Cardiac fibroblast (primary cell): ENCODE measurements around the gene OPRM1.

Experiments
- DNase-seq, 2 donors: peaks; one replicate each; pipeline versions ENCODE4 v3.0.0 to v3.0.0-alpha.2; 2010; ENCODE audit warnings: low read depth in 2 of 2
- H3K4me3 ChIP-seq, 2 donors: replicated peaks in 1 of 2; 1 replicate in 1 of 2; 2 replicates in 1 of 2; pipeline ENCODE4 v1.5.1; 2011; ENCODE audit warnings: low read depth in 2 of 2, low read length in 2 of 2, mild to moderate bottlenecking in 2 of 2, moderate library complexity in 1 of 2
- TF ChIP-seq, protein P1 (sequence below): IDR thresholded peaks from one replicate; pipeline ENCODE4 v1.5.1; 2011; ENCODE audit warnings: low read depth, mild to moderate bottlenecking, low read length, inconsistent platforms

The OPRM1 gene

DNA sequence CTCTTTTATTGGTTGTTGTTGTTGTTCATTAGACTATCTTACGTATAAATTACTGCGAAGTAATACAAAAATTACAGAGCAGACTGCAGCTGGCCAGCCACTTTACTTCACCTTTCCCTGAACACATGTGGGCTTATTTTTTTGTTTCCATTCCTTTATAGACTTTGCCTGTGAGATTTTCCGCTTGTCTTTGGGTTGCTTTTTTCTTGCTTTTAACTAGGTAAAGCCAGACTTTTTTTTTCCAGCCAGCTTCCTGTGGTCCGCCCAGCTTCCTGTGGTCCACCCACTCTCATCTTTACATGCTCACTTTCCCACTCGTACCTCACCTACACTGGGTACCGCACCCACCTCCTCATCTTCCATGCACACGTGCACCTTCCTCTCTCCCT lies 238.6 kb downstream of the OPRM1 start:
- H3K4me3 ChIP-seq = no peak overlapping the region
- TF ChIP-seq, protein P1, sequence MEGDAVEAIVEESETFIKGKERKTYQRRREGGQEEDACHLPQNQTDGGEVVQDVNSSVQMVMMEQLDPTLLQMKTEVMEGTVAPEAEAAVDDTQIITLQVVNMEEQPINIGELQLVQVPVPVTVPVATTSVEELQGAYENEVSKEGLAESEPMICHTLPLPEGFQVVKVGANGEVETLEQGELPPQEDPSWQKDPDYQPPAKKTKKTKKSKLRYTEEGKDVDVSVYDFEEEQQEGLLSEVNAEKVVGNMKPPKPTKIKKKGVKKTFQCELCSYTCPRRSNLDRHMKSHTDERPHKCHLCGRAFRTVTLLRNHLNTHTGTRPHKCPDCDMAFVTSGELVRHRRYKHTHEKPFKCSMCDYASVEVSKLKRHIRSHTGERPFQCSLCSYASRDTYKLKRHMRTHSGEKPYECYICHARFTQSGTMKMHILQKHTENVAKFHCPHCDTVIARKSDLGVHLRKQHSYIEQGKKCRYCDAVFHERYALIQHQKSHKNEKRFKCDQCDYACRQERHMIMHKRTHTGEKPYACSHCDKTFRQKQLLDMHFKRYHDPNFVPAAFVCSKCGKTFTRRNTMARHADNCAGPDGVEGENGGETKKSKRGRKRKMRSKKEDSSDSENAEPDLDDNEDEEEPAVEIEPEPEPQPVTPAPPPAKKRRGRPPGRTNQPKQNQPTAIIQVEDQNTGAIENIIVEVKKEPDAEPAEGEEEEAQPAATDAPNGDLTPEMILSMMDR = no peak
- no peak for DNase-seq

DNA sequence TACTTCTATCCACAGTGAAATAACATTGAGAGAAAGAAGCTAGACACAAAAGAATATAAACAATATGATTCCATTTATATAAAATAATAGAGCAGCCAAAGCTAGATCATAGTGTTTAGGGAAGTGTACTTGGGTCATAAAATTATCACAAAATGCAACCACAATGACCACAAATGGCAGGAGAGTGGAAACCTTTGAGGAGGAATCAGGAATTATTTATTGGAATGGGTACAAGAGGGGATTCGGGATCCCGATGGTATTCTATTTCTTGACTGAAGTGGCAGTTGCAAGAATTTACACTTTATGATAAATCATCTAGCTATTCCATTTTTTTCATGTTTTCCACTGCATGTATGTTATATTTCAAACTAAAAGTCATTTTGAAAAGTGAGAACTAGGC lies 241.5 kb downstream of the OPRM1 start:
- DNase-seq = no peak

DNA sequence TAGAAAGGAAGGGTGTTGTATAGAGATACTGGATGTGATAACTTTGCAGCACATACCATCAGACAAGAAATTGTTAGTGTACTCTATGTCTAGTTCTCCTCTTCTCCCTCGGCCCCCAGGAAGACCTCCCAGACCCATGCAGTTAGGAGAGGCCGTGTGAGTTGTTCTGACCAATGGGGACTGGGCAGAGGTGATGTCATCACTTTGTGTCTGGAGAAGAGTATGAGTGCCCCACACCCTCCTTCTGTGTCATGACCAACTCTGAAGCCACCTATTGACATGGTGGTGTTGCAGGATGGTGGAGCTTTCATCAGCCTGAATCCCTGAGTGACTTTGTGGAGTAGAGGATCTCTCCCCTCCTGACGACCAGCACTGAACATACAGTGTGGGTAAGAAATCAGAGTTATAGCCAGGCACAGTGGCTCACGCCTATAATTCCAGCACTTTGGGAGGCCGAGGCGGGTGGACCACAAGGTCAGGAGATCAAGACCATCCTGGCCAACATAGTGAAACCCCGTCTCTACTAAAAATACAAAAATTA lies 245.3 kb downstream of the OPRM1 start:
- H3K4me3 ChIP-seq = no peak overlapping the region
- no peak for DNase-seq
- TF ChIP-seq, protein P1 = no peak

More for the DNA sequence above, 241.5 kb downstream of the OPRM1 start:
- TF ChIP-seq, protein P1 = no peak
- no peak overlapping the region for H3K4me3 ChIP-seq

DNA sequence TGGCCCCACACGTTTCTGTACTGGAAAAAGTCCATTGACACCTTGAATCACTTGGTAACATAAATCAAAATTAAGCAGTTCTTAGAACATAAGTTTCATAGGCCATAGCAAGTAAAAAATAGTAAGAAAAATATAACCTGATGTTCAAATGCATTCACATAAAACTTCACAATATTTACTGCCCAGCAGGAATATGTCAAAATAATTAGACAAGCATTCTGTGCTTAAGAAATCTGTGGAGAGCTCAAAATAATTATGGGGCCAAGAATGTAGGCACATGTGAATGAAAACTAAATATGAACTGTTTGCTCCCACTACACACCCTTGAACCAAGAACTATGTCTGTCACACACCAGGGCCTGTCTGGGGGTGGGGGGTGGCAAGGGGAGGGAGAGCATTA lies 246.8 kb downstream of the OPRM1 start:
- H3K4me3 ChIP-seq = no peak overlapping the region
- TF ChIP-seq, protein P1 = no peak
- no peak for DNase-seq

DNA sequence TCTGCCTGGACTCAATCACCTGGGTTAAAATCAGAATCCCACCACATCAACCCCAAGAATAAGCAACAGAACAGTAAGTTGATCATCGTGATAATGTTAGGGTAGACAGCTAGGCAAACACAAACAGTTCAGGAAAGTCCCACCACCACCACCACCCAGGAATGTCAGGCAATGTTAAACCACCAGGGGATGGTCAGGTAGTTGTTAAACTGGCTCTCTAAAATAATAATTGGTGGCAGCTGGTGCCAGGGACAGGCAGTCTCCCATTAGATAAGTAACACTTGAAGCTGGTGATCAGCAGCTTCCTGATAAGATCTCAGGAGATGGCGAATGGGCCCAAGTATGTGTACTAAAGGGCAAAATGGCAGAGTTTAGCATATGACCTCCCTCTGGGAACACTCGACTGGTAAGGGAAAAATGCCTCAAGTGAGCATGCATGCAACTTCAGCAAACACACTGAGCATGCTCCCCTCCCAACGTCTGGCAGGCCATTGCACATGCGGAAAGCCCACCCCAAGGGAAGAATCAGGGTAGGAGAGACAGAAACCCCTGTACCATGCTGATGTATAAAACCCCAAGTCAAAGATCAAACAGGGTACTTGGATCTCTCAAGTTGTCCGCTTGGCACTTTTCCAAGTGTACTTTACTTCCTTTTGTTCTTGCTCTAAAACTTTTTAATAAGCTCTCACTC lies 250.9 kb downstream of the OPRM1 start:
- TF ChIP-seq, protein P1 = no peak
- no peak overlapping the region for H3K4me3 ChIP-seq
- DNase-seq = no peak

DNA sequence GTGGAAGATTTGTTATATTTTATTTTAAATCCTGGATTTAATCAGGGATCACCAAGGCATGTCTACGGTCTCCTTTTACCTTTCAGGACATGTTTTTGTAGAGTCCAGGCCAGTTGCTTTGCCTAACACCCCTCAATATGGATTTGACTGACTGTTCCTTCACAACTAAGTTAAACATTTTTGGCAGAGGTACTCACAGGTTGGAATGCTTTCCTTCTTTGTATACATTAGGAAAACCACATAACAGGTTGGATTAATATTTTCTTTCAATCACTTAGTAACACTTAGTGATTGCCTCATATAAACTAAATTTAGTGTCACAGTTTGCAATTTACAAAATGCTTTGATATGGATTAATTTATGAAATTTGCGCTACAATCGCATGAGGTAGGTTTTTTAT lies 253.0 kb downstream of the OPRM1 start:
- H3K4me3 ChIP-seq = no peak overlapping the region
- TF ChIP-seq, protein P1 = no peak
- no peak for DNase-seq
